Embryonic facial prominence (tissue), 1 donor: ENCODE results near the gene PDZRN3.

ENCODE experiments used
- DNase-seq: peaks from one replicate; pipeline ENCODE4 v3.0.0-alpha.2; 2016; ENCODE audit errors: extremely low spot score

The PDZRN3 gene

GRCh38 chr3:73624821-73625665 is at the start of gene PDZRN3:
PDZRN3 (minus strand) TSS chr3:73624941.
- DNase-seq, result peak; percentile 43

GRCh38 chr3:73674280-73674679 is 49.5 kb upstream of the PDZRN3 start:
- no peak for DNase-seq

- no peak for DNase-seq
Observed at GRCh38 chr3:73669260-73669659, 44.5 kb upstream of the PDZRN3 start.

- no peak for DNase-seq
Observed at GRCh38 chr3:73668391-73668790, 43.6 kb upstream of the PDZRN3 start.

GRCh38 chr3:73667889-73668288 is 43.1 kb upstream of the PDZRN3 start:
- DNase-seq, result no peak

- no peak for DNase-seq
Observed at GRCh38 chr3:73665286-73665685, 40.5 kb upstream of the PDZRN3 start.

- DNase-seq, result no peak
Observed at GRCh38 chr3:73664389-73664788, 39.6 kb upstream of the PDZRN3 start.

GRCh38 chr3:73663495-73663894 is 38.8 kb upstream of the PDZRN3 start:
- no peak for DNase-seq

GRCh38 chr3:73661265-73661664 is 36.5 kb upstream of the PDZRN3 start:
- DNase-seq, result no peak

GRCh38 chr3:73658227-73658626 is 33.5 kb upstream of the PDZRN3 start:
- no peak for DNase-seq

- no peak for DNase-seq
Observed at GRCh38 chr3:73657186-73657585, 32.4 kb upstream of the PDZRN3 start.

GRCh38 chr3:73656241-73656890 is 31.6 kb upstream of the PDZRN3 start:
- DNase-seq, result no peak

- DNase-seq, result no peak
Observed at GRCh38 chr3:73655197-73655596, 30.5 kb upstream of the PDZRN3 start.

- no peak for DNase-seq
Observed at GRCh38 chr3:73653877-73654276, 29.1 kb upstream of the PDZRN3 start.

- DNase-seq, result no peak
Observed at GRCh38 chr3:73653351-73653750, 28.6 kb upstream of the PDZRN3 start.

- no peak for DNase-seq
Observed at GRCh38 chr3:73652896-73653295, 28.2 kb upstream of the PDZRN3 start.

- DNase-seq, result no peak
Observed at GRCh38 chr3:73637042-73637441, 12.3 kb upstream of the PDZRN3 start.

GRCh38 chr3:73635254-73635653 is 10.5 kb upstream of the PDZRN3 start:
- no peak for DNase-seq

- DNase-seq, result no peak
Observed at GRCh38 chr3:73633916-73634344, 9.2 kb upstream of the PDZRN3 start.

GRCh38 chr3:73633453-73633852 is 8.7 kb upstream of the PDZRN3 start:
- DNase-seq, result no peak

GRCh38 chr3:73626106-73626505 is 1.4 kb upstream of the PDZRN3 start:
- DNase-seq, result no peak

GRCh38 chr3:73624017-73624820 is 522 bp downstream of the PDZRN3 start:
- DNase-seq, result peak; percentile 46
